Psoas muscle (tissue), 8 donors: ENCODE data around the gene CSRNP3. TPM values are rescaled to one million over a fixed set of nuclear protein-coding genes. Genes with fewer than 3 reads are reported as not detected.

Experiments
- ATAC-seq, 4 donors: fragments of 200-7000 bp; cut with Tn5 transposase; one replicate each; pipeline ENCODE4 v1.9.1; 2020; ENCODE audit warnings: moderate library complexity in 3 of 4, mild to moderate bottlenecking in 2 of 4
- DNase-seq, 2 donors: peaks; one replicate each; pipeline ENCODE4 v3.0.0-alpha.2; 2020
- H3K27ac ChIP-seq: fragments of 200-600 bp; one replicate; pipeline ENCODE4 v1.8.0; 2022
- H3K27me3 ChIP-seq, 3 donors: fragments of 200-600 bp in 1 of 3; one replicate each; pipeline versions ENCODE4 v1.6.1 to v1.8.0; 2013 to 2022; ENCODE audit warnings: low read length in 2 of 3, mild to moderate bottlenecking in 2 of 3, moderate library complexity in 1 of 3; ENCODE audit not compliant: insufficient read depth in 3 of 3
- H3K36me3 ChIP-seq, 2 donors: fragments of 200-600 bp in 1 of 2; one replicate each; pipeline versions ENCODE4 v1.6.1 to v1.8.0; 2013 to 2022; ENCODE audit warnings: low read depth in 1 of 2, mild to moderate bottlenecking in 1 of 2, moderate library complexity in 1 of 2; ENCODE audit not compliant: insufficient read depth in 1 of 2
- H3K4me1 ChIP-seq: fragments of 200-600 bp; one replicate; pipeline ENCODE4 v1.8.0; 2022
- H3K4me3 ChIP-seq: fragments of 200-600 bp; one replicate; pipeline ENCODE4 v1.8.0; 2022; ENCODE audit warnings: mild to moderate bottlenecking
- H3K9me3 ChIP-seq: fragments of 200-600 bp; one replicate; pipeline ENCODE4 v1.8.0; 2022
- CTCF ChIP-seq: fragments of 200-600 bp; IDR thresholded peaks from one replicate; pipeline ENCODE4 v1.8.0; 2022; ENCODE audit warnings: antibody characterized with exemption
- WGBS, 3 donors: extraction: QIAGEN DNeasy Blood & Tissue Kit; methylation state at CpG; one replicate each; pipeline versions ENCODE4 v1.1.6 to v1.1.7; 2013; 5-methylcytosine and 5-hydroxymethylcytosine counted together
- intact Hi-C, 2 donors: fragments of 100-400 bp; cut with DNase I; formaldehyde crosslinking; loops; one replicate each; pipeline versions ENCODE4 v1.11.0 to v1.14.2; 2022
- polyA plus RNA-seq, 3 donors: library from polyadenylated mRNA; stranded (reverse); fragments of 200-250 nt; gene quantifications; one replicate each; pipeline ENCODE4 v1.2.3, GENCODE V29; 2013
- total RNA-seq, 4 donors: library from RNA; stranded (reverse); fragmentation: NEBNext Ultra II Directional in 2 of 4; extraction: Animal tissue kit (Norgen Biotek cat#: 25700) in 2 of 4; gene quantifications; one replicate each; pipeline versions ENCODE4 v1.2.1 to v1.2.4, GENCODE V29; 2021 to 2023
- donor health status: healthy with polysubstance abuse.
- donor health status: DM: no; HTN: no; CAD: no; lungs with moderate emphysema.
- donor health status: Bipolar disorder and iron deficiency.
- donor health status: healthy.
- donor health status: DM: yes; HTN: yes; CAD: no.
- donor health status: DM: no; HTN: no; CAD: no.
- donor health status: DM: no; HTN: no; CAD: no.
- donor health status: DM: yes; HTN: yes; CAD: no.

CSRNP3 gene
- total and polyA plus RNA-seq, 7 donors: 0.04 to 1.6 (median 0.13) TPM; not detected in 1

DNA sequence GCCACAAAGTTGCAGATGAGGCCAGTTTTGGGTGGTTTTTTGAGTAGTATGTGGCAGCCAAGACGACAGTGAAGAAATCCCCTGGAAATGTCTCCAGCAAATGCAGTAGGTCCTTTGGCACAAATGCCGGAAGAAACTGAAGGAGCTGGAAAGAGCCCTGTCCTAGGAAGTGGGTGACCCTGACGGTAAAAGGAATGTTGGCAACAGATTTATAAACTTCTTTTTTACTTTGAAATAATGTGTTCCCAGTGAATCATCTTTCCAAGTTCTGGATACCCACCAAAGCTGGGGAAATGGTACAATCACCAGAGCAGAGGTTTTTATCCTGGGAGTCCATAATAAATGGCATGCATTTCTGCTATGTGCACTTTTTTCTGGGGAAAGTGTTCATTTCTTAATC is 112.9 kb downstream of the CSRNP3 start:
- DNase-seq: no peak
- Histone ChIP-seq H3K4me1 (no peaks in the 10 kb centered on the region), H3K27ac (no peak overlapping the region), H3K36me3 (no peaks in the 10 kb centered on the region), H3K9me3 (no peaks in the 10 kb centered on the region), H3K4me3 (no peak overlapping the region), H3K27me3 (no peaks in the 10 kb centered on the region)
- intact Hi-C loops: no loop called here
- WGBS, 3 donors: 15 to 36% (median 23%) methylated on average over 3 of the region's 3 CpGs
- no peak for ATAC-seq
- no peak for TF ChIP-seq CTCF

DNA sequence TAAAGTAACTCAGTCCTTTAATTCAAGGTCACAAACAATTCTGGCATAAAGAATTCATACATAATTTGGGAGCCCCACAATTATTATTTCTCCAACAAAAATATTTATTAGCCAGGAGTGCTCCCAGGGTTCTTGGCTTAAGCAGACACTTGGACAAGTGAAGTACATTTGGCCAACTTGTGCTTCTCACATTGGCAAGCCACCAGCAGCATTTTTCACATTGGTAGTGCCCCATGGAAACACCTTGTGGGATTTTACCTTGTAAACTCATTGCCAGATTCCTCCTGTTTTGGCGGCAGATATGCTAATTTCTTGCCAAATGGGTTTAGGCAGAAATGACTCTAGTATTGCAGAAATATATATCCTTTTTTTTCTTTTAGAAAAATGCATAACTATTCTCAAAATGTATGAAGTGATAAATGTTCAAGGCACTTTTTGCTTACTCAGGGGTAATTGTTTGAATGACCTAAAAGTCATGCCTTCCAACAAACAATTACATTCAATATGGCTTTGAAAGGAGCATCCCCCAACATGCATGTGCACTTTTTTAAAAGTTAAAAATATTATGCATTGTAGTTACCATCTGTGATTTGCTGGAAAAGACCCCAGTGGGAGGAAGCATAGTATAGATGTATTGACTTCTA is 113.5 kb downstream of the CSRNP3 start:
- Histone ChIP-seq H3K4me1 (no peaks in the 10 kb centered on the region), H3K4me3 (no peak overlapping the region), H3K9me3 (no peaks in the 10 kb centered on the region), H3K27ac (no peak overlapping the region), H3K36me3 (no peaks in the 10 kb centered on the region), H3K27me3 (no peaks in the 10 kb centered on the region)
- intact Hi-C loops: no loop called here
- no peak for DNase-seq
- 44 to 88% (median 46%) methylated on average over 1 of the region's 1 CpG for WGBS, 3 donors
- ATAC-seq: no peak
- TF ChIP-seq CTCF: no peak

- intact Hi-C loops: no loop called here
- WGBS, 3 donors: 88 to 95% (median 94%) methylated on average over 3 of the region's 3 CpGs
- no peaks in the 10 kb centered on the region for H3K27me3 ChIP-seq
- H3K36me3 ChIP-seq: no peaks in the 10 kb centered on the region
- no peak for TF ChIP-seq CTCF
- ATAC-seq: no peak
- H3K4me3 ChIP-seq: no peak overlapping the region
- H3K4me1 ChIP-seq: no peaks in the 10 kb centered on the region
- no peaks in the 10 kb centered on the region for H3K9me3 ChIP-seq
- no peak overlapping the region for H3K27ac ChIP-seq
- DNase-seq: no peak
Measured at GRCh38 chr2:165584126-165584654, 114.7 kb downstream of the CSRNP3 start.

DNA sequence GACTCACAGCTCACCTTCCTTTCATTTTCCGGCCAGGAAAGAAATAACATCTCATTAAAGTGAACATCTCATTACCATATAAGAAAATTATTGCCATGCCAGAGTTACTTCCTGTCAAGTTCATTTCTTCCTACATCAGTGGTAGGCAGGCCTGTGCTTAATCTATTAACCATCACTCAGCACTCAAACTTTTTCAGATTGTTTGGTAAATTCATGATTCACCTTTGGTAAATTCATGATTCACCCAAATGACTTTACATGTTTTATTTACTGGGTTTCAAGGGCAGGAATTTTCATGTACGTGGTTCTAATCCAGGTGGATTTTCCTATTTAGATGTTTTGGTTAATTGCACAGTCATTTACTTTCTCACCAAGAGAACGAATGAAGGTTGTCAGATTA is 116.5 kb downstream of the CSRNP3 start:
- Histone ChIP-seq H3K4me3 (no peak overlapping the region), H3K36me3 (no peaks in the 10 kb centered on the region), H3K4me1 (no peaks in the 10 kb centered on the region), H3K27ac (no peak overlapping the region), H3K9me3 (no peaks in the 10 kb centered on the region), H3K27me3 (no peaks in the 10 kb centered on the region)
- ATAC-seq (no peak), DNase-seq (no peak)
- TF ChIP-seq CTCF: no peak
- 93 to 95% (median 93%) methylated on average over 3 of the region's 3 CpGs for WGBS, 3 donors
- intact Hi-C loops: no loop called here
